HG03439 (cell line): ENCODE data around the gene LRRC2.
"Not testable (repeated sequence)": the region's sequence is repeated elsewhere in the genome, so short reads cannot be mapped to it uniquely, and the experiment has no call there.

ENCODE experiments used
- ATAC-seq: cut with Tn5 transposase; IDR thresholded peaks from one replicate; pipeline ENCODE4 v1.9.1; 2021; ENCODE audit warnings: mild to moderate bottlenecking, moderate library complexity; ENCODE audit not compliant: unreplicated experiment

Gene LRRC2

DNA sequence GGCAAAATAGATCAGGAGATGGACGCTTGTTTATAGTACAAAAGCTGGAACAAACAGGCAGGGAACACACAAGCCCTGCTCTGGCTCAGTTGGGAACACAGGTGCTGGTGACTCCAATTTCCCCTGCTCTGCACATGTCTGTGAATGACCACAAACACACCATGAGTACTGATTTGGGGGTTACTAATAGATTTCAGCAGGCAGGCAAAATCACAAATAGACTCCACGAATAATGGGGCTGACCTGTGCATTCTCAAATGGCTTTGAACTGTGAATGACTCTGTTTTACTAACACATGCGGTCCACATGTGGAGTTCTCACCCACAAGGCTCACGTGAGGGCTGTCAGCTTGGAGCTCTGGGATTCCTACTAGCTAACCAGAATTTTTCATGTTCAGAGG is 64.4 kb downstream of the LRRC2 start:
- no peak for ATAC-seq

DNA sequence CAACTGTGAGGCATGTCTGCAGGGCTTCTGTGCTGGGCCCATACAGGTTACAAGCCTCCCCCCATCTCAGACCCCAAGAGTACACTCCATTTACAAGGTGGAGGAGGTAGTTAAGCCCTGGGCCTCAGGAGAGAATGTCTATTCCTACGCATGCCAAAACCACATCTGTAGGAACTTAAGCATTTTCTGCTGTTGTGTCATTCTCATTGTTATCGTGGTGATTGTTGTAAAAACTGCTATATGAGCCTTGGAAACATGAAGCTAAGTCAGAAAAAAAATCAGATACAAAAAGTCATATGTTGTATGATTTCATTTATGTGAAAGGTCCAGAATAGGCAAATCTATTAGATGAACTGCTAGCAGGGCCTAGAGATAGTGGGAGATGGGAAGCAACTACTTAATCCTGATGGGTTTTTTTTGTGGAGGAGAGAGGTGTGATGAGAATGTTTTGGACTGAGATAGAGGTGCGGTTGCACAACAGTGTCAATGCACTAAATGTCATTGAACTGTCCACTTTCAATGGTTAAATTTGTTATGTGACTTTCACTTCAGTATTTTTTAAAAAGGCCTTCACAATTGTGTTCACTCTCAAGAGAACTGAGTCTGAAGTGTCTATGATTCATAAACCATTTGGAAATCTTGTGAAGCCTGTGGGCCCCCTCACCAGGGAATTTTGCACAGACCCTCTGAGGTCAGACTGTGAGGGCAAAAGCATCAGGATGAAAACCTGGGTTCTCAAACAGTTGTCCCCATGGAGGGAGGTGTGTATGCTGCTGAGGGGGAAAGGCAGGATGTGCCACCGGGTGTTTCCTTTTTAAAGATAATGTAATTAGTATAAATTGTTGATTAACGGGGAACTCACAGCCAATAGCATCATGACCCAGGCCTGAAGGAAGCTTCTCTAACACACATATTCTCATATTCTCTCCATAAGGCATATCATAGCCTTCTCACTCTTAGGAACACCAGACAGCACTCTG is 65.2 kb downstream of the LRRC2 start:
- ATAC-seq, result no peak

DNA sequence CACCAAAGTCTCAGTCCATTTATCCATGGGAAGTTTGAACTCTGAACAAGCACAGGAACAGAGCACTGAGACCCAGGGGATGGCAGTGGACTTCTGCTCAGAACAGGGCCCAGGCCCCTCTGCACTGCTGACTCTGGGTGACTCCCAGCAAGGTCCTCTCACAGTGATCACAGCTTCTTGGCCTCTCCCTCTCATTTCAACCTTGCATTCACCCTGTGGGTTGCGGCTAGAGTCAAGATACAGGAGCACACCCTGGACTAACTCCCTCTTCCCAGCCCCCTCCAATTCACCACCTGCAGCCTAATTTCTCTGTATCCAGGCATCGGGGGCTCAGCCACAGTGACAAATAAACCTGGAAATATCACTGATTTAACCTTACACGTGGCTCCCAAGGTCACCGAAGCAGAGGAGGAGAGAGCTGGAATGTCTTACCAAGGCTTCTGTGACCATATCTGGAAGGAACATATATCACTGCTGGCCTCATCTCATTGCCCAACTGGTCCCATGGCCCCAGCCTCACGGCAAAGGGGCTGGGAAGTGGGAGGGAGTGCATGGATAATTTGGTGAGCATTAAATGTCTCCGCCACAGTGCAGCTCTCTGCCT is 67.1 kb downstream of the LRRC2 start:
- ATAC-seq, result no peak

DNA sequence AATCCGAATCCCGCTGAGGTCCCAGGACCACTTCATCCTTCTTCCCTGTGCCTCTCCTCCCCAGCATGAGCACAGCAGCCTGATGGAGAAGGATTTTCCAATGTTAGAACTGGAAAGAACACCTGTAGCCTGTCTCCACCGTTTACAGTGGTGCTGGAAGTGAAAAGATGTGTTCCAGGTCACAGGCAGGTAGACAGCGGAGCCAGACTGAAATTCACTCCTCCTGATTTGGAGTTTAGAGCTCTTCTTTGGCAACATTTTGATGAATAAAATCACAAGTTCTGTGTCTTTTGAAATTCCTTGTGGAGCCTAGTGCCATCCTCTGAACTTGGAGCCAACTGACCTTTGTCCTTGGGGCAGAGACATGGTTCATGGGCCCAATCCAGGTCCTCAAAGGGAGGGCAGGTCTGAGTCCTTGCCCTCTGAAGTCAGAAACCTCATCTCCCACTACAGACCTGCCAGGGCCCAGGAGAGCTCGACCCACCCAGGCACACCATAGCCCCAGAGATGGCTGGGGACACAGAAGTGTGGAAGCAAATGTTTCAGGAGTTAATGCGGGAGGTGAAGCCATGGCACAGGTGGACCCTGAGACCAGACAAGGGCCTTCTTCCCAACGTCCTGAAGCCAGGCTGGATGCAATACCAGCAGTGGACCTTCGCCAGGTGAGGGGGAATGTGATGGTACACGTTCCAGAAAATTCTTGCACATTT is 68.4 kb downstream of the LRRC2 start, which contains the start of gene RTP3:
Gene RTP3 (plus strand): TSS at position 421 of the 710 bp plus-strand sequence. CDS start 87 bp downstream, at position 508.
- no peak for ATAC-seq

DNA sequence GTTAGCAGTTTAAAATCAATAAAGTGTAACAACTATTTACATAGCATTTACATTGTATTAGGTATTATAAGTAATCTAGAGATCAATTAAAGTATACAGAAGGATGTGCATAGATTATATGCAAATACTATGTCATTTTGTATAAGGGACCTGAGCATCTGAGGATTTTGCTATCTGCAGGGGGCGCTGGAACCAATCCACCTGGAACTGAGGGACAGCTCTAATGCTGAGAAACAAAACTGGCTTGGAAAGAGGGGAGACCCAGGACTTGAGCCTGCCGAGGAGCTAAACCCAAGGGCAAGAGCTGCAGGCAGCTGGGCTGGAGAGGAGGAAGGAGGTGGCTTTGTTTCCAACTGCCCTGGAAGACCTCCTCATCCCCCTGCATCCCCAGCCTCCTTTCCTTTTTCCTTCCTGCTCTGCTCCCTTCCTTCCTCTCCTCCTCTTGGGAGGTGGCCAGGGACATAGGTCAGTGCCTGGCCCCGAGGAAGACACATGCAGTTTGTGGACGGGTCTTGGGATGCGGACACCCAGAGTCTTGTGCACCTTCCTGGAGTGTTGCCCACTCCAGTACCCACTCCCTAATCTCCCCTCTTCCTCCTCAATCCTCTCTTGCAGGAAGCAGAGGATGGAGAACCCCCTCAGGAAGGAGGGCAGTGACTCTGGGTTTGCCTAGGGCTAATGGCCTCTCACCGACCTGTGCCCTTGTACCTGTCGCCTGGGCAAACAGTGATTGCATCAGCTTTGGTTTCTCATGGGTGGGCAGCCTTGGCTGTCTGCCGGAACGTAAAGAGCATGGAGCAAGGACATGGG is 69.2 kb downstream of the LRRC2 start:
- no peak for ATAC-seq

DNA sequence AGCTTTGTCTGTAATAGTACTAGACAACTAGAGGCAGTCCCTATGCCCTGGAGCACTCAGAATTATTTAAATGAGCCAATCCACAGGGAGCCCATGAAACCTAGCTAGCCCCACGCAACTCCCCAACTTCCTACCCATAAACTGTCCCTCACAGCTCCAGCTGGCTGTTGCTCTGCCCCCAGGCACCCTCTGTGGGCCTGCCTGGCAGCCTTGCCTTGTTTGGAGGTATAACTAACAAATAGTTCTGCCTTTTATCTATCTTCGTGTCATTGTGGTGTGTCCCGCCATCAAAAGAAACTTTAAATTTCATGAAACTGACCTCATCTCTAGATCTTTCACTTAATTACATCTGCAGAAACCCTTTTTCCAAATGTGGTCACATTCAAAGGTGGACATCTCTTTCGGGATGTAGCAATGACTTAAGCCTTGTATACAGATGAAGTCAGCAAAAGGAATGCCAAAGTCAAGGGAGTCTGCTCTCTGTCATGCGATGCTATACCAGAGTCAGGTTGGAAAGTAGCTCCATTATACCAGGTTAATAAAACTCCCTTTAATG is 70.1 kb downstream of the LRRC2 start:
- ATAC-seq, result no peak

DNA sequence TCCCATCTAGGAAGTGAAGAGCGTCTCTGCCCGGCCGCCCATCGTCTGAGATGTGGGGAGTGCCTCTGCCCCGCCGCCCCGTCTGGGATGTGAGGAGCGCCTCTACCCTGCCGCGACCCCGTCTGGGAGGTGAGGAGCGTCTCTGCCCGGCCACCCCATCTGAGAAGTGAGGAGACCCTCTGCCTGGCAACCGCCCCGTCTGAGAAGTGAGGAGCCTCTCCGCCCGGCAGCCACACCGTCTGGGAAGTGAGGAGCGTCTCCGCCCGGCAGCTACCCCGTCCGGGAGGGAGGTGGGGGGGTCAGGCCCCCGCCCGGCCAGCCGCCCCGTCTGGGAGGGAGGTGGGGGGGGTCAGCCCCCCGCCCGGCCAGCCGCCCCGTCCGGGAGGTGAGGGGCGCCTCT is 71.6 kb downstream of the LRRC2 start:
- ATAC-seq, result not testable (repeated sequence)

DNA sequence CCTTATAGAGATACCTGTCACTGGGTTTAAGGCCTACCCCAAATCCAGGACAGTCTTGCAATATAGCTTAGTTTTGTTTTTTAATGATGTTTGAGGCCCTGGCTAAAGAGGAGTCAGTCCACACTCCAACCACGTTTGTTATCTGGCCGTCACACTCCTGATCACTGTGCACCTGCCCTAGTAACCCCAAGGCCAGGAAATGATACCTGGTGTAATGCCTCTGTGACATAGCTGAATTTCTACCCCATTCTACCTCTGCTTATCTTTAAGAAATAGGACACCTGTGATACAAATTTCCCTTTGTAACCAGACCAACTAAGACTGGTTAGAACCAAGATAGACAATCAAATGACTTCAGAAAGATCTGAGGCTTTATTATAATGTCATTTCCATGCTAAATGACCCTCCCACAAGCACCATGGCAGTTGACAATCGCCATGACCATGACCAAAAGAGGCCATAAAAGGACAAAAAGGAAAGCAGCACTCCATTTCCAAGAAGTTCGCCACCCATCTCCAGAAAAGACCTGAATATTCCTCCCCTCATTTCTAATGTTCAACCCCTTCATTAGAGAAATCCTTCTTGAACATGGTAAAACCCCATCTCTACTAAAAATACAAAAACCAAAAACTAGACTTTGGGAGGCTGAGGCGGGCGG is 73.1 kb downstream of the LRRC2 start:
- ATAC-seq, result no peak

DNA sequence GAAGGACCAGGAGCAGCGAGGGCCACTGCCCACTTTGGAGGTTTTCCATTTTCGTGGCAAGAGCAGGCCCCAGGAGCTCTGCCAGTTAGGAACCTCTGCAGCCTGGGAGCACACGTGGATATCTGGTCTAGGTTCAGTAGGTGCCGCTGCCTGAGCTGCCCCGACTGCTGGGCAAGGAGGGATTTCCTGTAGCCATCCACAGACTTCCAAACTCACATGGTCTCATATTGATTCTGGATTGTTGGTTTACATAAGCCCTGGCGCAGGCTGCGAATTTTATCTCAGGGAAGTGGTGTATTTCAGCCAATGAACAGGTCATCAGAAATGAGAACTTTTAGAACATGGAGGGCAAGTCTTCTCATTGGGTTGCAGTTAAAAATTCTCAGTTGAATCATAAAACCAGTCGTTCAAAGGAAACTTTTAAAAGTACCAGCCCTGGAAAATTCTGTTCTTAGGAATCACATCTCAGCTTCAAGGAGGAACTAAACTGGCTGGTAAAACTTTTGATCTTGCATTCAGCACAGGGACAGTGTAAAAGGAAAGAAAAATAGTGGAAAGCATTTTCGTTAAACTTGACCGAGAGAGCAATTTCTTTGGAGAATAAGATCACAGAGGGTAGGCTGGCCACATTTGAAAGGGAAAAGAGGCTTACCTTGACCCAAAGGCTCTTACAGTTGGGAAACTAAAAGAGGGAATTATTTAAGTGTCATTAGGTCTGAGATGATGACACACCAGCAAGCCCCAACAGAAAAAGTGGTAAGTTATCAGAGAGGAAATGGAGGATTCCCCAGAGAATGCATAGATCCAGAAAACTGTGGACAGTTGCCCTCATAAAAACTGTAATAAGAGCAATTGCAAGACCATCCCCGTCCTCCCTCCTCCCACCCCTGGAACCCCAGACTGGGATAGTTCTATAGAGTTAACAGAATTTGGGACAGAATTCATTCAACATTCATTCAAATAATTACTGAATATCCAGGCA is 74.7 kb downstream of the LRRC2 start:
- no peak for ATAC-seq

DNA sequence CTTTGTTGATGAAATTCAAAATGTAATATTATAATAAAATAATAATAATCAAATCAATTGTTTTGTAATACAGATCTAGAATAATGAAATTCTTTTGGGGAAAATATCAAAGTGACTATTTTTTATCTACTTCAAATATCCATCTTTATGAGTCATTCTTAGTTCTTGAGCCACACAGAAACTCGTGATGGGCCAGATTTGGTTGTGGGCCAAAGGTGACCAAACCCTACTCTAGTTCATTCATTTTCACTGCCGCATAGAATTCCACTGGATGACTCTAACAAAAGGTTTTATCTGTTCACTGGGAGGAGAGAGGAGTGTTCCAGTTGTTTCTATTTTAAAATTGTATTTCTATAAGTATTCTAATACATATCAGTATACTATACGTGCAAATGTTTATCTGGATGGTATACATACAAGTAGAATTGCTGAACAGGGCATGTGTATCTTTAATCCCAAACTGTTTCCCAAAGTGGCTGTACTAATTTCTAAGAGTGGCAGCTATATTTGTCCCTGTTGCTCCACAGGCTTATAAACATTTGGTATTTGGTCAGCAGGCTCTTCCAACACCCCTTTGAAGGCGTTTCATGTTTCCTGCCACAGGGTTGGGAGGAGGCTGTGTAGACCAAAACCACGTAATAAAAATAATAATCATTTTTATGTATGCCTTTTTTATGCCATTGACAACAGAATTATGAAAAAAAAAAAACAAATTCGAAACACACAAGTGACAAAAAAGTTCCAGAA is 75.6 kb downstream of the LRRC2 start:
- ATAC-seq, result no peak

DNA sequence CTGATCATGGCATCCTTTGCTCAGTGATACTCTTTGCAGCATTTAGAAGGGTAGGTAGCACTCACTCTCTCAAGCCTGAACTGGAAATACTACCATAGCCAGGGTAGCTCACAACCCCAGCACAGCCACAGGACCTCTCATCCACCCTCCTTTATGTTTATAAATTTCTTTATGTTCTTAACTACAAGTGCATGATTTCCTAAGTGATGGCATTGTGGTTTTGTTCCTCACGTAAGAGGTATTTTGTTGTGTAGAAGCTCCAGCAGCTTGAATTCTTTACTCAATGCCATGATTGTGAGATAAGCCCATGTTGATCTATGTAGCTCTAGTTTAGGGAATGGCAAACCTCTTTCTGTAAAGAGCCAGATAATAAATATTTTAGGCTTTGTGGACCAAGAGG is 76.2 kb downstream of the LRRC2 start:
- ATAC-seq, result no peak

DNA sequence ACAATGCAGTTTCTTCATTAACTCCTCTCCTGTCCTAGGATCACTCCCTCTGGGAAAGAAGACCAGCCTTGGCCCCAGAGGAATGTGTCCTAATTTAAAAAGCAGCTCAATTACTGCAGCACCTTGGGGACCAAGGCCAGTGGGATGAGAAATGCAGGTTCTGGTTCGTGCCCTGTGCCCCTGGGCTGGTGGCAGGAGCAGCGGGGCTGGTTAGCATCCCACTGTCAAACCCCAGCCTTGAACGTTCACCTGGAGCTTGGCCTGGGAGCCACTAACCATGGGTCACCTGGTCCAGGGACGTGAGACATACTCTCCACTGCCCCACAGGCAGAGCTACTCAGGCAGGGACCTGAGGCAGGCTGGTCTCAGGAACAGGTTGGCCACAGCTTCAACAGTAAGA is 76.7 kb downstream of the LRRC2 start:
- ATAC-seq, result no peak

DNA sequence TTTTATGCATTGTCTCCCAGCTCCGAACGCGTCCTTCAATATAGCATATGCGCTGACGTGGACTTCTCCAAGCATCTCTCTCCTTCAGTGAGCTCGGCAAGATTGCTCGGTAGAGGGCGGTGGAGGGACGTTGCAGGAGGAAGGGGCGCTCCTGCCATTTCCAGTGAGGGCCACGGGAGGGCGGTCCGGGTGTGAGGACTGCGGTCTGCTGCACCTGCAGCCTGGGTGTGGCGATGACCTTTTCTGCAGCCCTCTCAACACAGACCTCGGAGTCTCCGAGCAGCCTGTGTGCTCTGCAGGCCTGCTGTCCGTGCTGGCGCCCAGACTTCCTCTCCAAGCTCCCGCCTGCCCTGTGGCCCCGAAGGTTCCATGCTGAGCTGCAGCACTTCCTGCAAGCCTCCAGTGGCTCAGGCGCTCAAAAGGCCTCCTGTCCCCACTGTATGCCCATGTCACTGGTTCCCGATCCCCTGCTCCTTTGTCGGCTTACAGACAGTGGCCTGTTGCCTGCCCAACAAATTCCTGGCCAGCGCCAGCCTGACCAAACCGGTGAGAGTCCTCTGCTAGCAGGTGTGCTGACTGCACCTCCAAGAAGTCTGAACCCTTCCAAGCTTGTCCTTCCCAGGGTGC is 77.3 kb downstream of the LRRC2 start:
- ATAC-seq, result peak; percentile 80

DNA sequence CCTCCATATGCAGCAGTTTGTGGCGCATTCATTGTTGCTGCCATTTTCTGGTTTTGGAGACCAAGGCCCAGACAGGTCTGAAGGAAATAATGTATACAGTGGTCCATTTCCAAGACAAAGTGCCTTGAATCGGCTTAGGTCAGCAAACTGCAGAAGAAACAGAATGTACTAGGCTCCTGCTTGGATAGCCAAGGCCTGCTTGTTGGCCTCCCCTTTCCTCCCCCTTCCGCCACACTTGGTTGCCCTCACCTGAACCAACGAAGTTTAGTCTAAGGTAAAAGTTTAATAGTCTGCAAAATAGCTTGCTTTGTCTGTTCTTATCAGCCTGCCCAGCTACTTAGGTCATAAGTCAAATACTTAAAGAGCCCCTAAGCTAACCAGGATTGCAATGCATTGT is 80.3 kb downstream of the LRRC2 start:
- no peak for ATAC-seq

DNA sequence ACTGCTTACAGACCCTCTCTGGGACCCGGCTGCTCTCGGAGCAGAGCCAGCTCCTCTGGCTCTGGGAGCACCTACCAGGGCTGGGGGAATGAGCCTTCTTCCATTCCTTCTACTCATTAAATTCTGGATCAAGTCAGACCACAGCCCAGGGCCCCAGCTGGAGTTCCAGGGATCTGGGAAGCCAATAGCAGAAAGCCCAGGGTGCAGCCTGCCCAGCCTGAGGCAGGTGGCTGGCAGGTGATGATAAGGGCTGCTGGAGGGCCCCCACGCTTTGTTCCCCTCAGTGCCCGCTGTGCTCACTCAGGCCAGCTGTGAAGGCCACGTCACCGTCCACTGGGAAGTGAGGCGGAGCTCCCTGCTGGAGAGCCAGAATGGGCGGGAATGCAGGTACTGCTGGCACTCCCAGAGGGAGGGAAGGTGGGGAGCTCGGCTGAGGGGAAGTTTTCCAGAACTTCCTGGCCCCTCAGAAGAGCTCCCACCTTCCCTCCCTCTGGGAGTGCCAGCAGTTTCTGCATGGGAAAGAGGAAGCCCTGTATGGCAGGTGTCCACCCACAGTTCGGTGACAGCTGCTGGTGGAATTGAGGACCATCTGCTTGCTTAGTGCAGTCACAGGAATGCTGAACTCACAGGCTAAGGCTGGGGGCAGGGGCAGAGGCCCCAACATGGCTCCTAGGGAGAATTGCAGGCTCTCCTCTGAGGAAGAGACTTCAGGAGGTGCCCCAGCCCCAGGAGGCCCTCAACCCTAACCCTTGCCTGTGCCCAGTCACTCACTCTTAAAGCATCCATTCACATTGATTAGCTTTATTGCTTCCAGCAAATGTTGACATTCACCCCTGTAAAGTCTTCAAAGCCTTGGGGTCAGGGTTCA is 81.0 kb downstream of the LRRC2 start:
- ATAC-seq, result no peak

DNA sequence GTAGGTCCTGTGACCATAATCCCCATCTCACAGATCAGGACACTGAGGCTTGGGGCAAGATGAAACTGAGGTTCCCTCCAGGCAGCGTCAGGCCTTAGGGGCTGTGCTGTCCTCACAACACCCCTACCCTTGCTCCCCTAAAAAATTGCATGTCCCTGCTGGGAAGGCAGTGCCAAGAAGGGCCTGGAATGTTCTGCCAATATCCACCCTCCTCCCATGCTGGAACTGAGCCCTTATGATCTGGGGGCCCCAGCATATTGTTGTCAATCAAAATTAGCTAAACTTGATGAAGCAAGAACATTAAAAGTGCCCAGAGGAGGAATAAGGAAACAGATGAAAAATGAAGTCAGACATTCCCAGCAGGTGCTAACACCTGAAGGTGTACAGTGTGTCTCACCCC is 81.7 kb downstream of the LRRC2 start:
- no peak for ATAC-seq

DNA sequence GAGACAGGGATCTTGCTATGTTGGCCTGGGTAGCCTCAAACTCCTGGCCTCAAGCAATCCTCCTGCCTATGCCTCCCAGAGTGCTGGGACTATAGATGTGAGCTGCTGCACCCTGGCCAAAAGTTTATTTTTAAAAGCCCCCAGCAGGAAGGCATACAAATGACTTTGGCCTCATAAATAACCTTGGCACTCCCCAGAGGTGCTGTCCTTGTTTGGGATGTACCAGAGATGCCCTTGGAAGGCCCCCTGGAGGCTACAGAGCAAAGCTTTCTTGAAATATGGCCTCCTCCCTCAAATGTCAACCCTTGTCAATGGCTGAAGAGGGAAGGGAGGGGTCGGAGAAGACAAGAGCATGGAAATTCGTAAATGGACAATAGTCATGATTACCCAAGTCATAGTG is 82.3 kb downstream of the LRRC2 start:
- ATAC-seq, result no peak
